ENCODE results near the gene BAZ2B.

DNA sequence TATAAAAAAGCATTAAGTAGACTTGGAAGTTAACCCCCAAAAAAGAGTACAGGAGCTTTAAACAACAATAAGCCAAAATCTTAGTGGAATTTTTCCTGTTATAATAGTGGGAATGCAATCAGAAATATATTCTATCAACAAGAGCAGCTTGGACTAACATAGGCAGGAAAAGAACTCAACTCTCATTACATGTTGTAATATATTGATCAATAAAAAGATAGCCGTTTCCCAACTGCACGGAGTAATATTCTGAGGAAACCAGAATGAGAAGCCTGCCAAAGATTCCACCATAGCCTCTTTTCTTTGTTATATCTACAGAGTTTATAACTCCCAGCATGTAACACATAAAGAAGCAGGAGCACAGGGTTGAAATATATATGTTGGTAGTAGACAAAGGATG is 37.6 kb upstream of the BAZ2B start:
- TF ChIP-seq HDGF (IDR thresholded peaks at IDR 0.05; ENCODE audit: borderline replicate concordance) (no peak), SUZ12 (IDR thresholded peaks at IDR 0.05) (no peak), BHLHE40 (IDR thresholded peaks at IDR 0.05; ENCODE audit: borderline replicate concordance) (no peak), ARNT (IDR thresholded peaks at IDR 0.05) (no peak)
